Measurements from ENCODE around the gene LHFPL4. TPM values are rescaled to one million over a fixed set of nuclear protein-coding genes. Genes with fewer than 3 reads are reported as not detected.

Gene LHFPL4
- total and polyA plus RNA-seq, 2 of the 13 experiments (the other 11 are each of a cell fraction or from before 2014, with no cell fraction given) = 0.02 to 0.03 TPM

DNA sequence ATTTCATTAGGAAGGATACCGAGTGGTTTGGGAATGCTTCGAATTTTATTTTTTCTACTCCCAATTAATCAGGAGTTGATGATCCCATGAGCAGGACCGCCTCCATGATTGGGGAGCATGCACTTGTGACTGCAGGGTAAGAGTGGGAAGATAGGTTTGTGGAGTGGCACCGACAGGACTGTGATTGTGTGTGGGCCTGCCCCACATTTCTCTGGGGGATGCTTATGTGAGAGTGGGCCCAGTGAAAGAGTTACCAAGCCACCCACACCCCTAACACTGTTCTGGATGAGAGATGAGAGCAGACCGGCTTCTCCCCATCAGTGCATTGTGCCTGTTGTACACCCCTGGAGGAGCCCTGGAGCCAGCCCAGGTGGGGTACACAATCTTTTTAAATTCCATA lies 76.7 kb downstream of the LHFPL4 start:
- Histone ChIP-seq H2AFZ (ENCODE audit: low read length) (no peak overlapping the region), H3K79me2 (ENCODE audit: insufficient read depth, low read length) (no peaks in the 10 kb centered on the region), H3K4me2 (ENCODE audit: low read depth, low read length) (no peak overlapping the region), H4K20me1 (ENCODE audit: insufficient read depth, low read length) (peaks cover 3% of the 10 kb centered on the region; the same call in 1 of the 2 replicates), H3K4me1 (ENCODE audit: insufficient read depth, low read length) (no peaks in the 10 kb centered on the region), H3K9me3 (ENCODE audit: low read length) (no peaks in the 10 kb centered on the region), H3K36me3 (replicated peaks in 1 of 2; ENCODE audit: control insufficient read depth in 1 of 2, insufficient read depth in 2 of 2, low read length in 2 of 2) (peaks cover 34 to 87% of the 10 kb centered on the region in 2 experiments), H3K27me3 (ENCODE audit: control insufficient read depth in 1 of 2, insufficient read depth in 2 of 2, low read length in 2 of 2) (no peaks in the 10 kb centered on the region), H3K27ac (ENCODE audit: extremely low read length, insufficient read depth, low read length) (no peak overlapping the region), H3K4me3 (replicated peaks in 1 of 3; ENCODE audit: insufficient read depth in 1 of 3, low read depth in 2 of 3, low read length in 3 of 3) (no peak overlapping the region), H3K9ac (ENCODE audit: insufficient read depth, low read depth, low read length) (no peak overlapping the region)
- CTCF ChIA-PET (ENCODE audit: low intra/inter-chr PET ratio, low total read pairs) = no interaction called here
- ATAC-seq (peak; percentile 16; the same call in 1 of the 3 replicates), FAIRE-seq (no peak), DNase-seq (ENCODE audit: low spot score) (no peak)
- in situ Hi-C loops (cut with HindIII; ENCODE audit: extremely low pct_ligation_motif_present, low pct_unique_long_range_greater_than_20kb) = no loop called here
- POLR2A ChIA-PET = no interaction called here
- intact Hi-C loops (cut with micrococcal nuclease; ENCODE audit: unreplicated experiment) = no loop called here
- WGBS (ENCODE audit: low lambda C conversion rate) = 94% methylated on average over 4 of the region's 5 CpGs
- TSS peak; percentile 10 for BruUV-seq (replicated peaks)
- TF ChIP-seq DMAP1 (CRISPR knock-in tag; IDR thresholded peaks at IDR 0.05) (no peak), MAFF (IDR thresholded peaks at IDR 0.05; ENCODE audit: low read depth, low read length) (no peak)

DNA sequence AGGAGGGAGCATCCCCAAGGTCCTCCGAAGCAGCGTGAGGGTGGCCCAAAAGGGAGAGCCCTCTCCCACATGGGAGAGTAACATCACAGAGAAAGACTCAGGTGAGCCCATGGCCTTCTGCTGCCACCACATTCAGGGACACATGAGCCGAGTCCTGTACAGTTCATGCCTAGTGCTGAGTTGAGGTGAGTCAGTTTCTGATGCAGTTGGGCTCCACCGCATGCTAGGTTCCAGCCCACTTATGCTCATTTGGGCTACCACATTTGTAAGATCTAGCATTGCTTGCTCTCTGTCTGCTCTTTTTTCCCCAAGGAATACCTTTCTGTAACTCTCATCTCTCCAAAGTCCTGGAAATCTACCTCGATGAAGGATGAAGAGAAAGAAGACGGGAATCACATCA lies 79.1 kb downstream of the LHFPL4 start:
- no peak overlapping the region for H3K4me2 ChIP-seq (ENCODE audit: low read depth, low read length)
- no peak overlapping the region for H2AFZ ChIP-seq (ENCODE audit: low read length)
- POLR2A ChIA-PET = no interaction called here
- intact Hi-C loops (cut with micrococcal nuclease; ENCODE audit: unreplicated experiment) (no loop called here), in situ Hi-C loops (cut with HindIII; ENCODE audit: extremely low pct_ligation_motif_present, low pct_unique_long_range_greater_than_20kb) (no loop called here)
- TF ChIP-seq RBM22 (optimal IDR thresholded peaks at IDR 0.05; ENCODE audit: low read length) (peak; percentile 88), ZNF282 (IDR thresholded peaks at IDR 0.05; ENCODE audit: partially characterized antibody) (no peak)
- no peak for FAIRE-seq
- H3K9ac ChIP-seq (ENCODE audit: insufficient read depth, low read depth, low read length) = no peak overlapping the region
- DNase-seq (ENCODE audit: low spot score) = no peak
- no peaks in the 10 kb centered on the region for H3K4me1 ChIP-seq (ENCODE audit: insufficient read depth, low read length)
- H3K79me2 ChIP-seq (ENCODE audit: insufficient read depth, low read length) = no peaks in the 10 kb centered on the region
- BruUV-seq (replicated peaks) = no TSS peak
- H3K9me3 ChIP-seq (ENCODE audit: low read length) = no peaks in the 10 kb centered on the region
- no peak overlapping the region for H3K4me3 ChIP-seq (replicated peaks in 1 of 3; ENCODE audit: insufficient read depth in 1 of 3, low read depth in 2 of 3, low read length in 3 of 3)
- no peak for ATAC-seq
- peaks cover 3% of the 10 kb centered on the region; the same call in 1 of the 2 replicates for H4K20me1 ChIP-seq (ENCODE audit: insufficient read depth, low read length)
- no peaks in the 10 kb centered on the region for H3K27me3 ChIP-seq (ENCODE audit: control insufficient read depth in 1 of 2, insufficient read depth in 2 of 2, low read length in 2 of 2)
- WGBS (ENCODE audit: low lambda C conversion rate) = over 99% methylated on average over 6 of the region's 6 CpGs
- H3K36me3 ChIP-seq (replicated peaks in 1 of 2; ENCODE audit: control insufficient read depth in 1 of 2, insufficient read depth in 2 of 2, low read length in 2 of 2) = peaks cover 44 to 92% of the 10 kb centered on the region in 2 experiments
- CTCF ChIA-PET (ENCODE audit: low intra/inter-chr PET ratio, low total read pairs) = no interaction called here
- no peak overlapping the region for H3K27ac ChIP-seq (ENCODE audit: extremely low read length, insufficient read depth, low read length)

All from HepG2 (cell line).